Measurements from ENCODE around the gene BRD9.

Gene BRD9

GRCh38 chr5:903756-904096, 11.1 kb upstream of the BRD9 start:
- no peak for DNase-seq (ENCODE audit: low read depth in 2 of 2)

- DNase-seq (ENCODE audit: low read depth in 2 of 2) = no peak
Measured at GRCh38 chr5:902129-902916, 9.7 kb upstream of the BRD9 start.

DNA sequence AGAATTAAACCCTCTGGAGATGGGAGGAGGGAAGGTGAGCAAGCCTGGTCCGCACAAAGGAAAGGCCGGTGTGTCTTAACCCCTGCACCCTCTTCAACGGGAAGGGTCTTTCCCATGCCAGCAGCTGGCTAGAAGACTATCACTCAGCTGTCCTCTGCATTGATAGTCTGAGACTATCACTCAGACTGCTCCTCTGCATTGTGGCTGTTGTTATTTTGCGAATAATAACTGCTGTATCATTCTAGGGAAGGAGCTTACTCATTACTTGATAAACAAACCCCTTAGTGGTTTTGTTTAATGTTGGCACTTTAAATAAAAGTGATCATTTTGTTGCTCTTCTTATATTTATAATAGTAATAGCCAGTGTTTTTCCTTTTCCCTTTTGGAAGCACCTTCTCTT, 8.2 kb upstream of the BRD9 start:
- no peak for DNase-seq (ENCODE audit: low read depth in 2 of 2)

- DNase-seq (ENCODE audit: low read depth in 2 of 2) = no peak
Measured at GRCh38 chr5:893711-894110, 1.1 kb upstream of the BRD9 start.

GRCh38 chr5:893137-893506, 521 bp upstream of the BRD9 start:
- no peak for DNase-seq (ENCODE audit: low read depth in 2 of 2)

DNA sequence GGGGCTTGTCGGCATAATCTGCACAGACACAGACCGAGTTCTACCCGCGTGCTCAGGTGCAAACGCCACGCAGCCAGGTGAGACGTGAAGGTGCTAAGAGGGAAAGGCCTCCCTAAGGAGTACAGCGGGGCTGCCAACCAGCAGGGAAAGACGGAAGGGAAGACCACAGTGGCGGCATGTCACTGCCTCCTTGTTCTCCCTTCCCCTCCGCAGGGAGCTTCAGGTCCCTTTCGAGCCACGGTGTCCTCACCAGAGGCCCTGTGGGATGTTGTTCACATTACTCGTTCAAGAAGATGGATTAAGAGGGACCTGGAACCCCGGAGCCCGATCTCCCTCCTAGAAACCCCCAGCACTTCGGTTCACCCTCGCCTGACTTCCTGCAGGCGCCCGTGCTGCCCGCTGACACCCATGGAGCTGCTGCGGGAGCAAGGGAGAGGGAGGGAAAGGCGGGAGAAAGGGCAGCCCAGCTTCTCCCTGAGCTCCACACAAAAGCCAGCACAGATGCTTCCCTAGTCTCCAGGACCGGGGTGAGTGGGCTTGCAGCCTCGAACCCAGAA, 686 bp downstream of the BRD9 start:
- no peak for DNase-seq (ENCODE audit: low read depth in 2 of 2)

DNA sequence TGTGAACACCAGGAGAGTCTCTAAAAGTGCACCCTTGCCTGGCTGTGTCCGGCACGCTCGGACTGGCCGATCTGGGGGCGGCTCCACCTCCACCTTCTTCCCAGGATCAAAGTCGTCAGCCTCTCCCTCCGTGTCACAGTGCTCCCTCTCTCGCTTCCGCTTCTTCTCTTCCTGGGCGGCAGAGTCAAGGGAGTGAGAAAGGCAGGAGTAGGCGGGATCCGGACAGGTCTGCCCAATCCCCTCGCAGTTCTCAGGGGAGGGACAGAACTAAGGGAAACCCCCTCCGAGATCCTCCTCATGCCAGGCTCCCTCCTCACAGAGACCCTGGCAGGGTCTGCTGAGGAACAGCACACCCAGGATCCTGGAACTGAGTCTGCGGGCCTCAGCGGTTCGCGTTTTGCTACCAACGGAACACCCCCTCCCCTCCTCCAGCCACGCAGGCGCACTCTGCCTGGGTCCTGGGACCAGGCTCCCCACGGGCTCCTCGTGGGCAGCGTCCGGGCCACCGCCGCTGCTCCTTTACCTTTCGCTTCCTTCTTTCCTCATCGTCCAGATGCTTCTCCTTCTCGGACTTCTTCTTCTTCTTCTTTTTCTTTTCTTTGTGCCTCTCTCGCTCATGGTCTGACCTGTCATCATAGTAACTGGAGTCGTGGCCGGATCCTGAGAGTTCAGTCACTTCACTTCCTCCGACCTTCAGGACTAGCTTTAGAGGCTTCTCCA, 1.3 kb downstream of the BRD9 start:
- DNase-seq (ENCODE audit: low read depth in 2 of 2) = no peak

- no peak for DNase-seq (ENCODE audit: low read depth in 2 of 2)
Measured at GRCh38 chr5:889075-889710, 3.4 kb downstream of the BRD9 start.

DNA sequence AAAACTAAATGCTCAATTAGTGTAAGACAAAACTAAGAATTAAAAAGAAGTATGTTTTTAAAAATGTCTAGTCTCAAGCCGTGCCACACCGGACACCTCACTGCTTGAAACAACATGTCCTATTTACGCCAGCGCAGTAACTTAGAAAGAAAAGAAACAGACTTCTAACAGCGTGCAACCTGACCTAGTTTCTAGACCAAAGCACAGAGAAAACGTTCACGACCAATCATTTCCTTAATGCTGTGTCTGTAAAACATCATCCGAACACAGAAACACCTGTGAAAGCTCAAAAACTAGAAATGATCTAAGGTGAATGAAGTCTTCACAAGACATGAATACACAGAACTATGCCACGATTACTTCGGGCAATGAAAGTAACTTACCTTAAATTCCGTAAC, 4.0 kb downstream of the BRD9 start:
- DNase-seq (ENCODE audit: low read depth in 2 of 2) = no peak

- no peak for DNase-seq (ENCODE audit: low read depth in 2 of 2)
Measured at GRCh38 chr5:887947-888637, 4.5 kb downstream of the BRD9 start.

DNA sequence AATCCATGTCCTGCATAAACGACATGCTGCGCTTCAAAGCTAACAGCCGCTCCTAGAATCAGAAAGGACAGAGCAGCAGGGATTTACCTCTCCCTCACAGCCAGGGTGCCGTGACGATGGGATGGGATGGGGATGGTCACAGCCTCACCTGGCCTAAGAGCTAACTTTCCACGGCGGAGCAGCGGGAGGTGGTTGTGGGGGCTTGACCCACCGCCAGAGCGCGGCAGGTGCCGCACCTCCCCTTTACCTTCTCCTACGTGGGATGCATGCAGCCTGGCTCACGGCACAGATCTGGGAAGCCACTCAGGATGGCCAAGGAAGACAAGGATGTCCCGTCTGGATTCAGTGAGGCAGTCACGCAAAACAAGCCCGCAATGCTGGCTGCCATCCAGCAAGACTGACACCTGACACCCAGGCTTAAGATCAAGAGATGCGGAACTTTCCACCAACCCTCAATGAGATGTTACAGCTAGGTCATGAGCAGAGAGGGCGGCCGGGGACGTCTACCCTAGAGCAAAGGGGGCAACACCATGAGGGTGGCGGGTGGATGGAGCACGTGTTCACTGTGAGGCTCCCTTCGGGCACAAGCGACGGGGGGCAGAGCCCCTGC, 5.8 kb downstream of the BRD9 start:
- no peak for DNase-seq (ENCODE audit: low read depth in 2 of 2)

- no peak for DNase-seq (ENCODE audit: low read depth in 2 of 2)
Measured at GRCh38 chr5:886036-886435, 6.6 kb downstream of the BRD9 start.

GRCh38 chr5:885529-885928, 7.1 kb downstream of the BRD9 start:
- DNase-seq (ENCODE audit: low read depth in 2 of 2) = no peak

DNA sequence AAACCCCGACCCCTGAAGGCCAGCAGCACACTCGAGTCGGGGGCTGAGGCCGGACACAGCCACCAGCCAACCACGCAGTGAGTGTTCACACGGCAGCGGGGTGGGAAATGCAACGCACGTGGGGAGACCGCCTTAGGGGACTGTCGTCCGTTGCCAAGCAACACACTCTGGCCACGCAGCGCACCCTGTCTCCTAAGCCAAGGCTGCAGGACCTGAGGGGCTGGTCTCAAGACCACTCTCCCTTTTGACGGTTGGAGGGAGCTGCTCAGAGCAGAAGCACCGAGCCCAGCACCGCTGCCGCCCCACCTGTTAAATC, 7.5 kb downstream of the BRD9 start:
- no peak for DNase-seq (ENCODE audit: low read depth in 2 of 2)

DNA sequence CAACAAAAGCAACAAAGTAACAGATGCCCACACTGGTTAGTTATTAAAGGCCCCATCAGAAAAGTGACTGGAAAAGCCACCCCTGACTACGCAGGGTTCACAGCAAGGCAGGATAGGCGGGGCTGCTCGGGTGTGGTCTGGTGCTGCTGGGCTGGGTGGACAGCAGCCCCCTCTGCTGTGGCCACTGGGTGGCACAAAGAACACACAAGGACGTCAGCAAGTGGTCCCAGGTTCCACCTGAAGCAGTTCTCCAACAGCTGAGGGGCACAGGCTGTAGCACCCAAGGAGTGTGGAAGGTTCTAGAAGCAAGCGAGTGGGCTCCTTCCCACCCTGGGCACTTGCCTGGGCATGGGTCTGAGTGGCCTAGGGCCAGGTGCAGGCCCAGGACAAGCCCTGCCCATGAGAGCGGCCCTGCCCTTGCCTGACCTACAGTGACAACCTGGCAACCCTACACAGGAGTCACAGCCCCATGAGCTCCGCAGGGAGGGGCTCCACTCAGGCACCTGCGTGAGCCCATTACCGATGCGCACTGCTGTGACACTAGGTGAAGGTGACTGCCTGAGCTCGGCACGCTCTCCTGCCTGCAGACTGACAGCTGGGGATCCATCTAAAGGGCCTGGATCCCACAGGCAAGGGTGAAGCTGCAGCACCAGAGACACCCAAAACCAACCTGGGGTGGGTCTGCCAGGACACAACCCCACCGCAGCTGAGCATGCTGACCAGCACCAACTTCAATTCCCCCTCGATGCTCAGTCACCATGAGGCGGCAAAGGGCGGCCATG, 8.1 kb downstream of the BRD9 start:
- no peak for DNase-seq (ENCODE audit: low read depth in 2 of 2)

DNA sequence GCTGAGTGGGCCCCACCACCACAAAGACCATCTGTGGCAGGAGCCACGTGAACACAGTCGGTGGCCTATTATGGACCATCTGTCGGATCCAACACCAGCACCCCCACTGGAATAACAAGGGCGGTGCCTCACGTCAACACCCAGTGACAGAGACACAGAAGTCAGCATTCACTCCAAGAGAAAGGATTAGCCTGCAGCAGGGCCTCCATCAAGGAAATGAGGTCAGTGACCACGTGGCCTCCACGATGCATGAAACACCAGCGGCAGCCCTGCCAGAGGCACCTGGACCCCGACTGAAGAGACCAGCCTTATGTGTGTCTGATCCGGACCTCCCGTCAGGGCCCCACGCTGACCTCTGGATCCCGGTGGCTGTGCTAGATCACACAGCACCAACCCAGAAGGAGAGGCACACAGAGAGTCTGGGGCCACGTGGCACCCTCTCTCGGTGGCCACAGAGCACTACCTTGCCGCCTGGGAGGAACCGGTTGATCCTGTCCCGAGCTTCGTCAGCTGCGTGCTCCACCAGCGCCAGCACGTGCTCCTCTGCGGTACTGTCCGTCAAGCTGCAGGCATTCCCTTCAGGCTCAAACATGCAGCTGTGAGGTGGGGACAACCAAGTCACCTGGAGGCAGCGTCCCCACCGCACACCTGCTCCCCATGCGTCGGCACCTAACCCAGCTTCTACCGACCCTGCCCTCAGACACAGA, 9.0 kb downstream of the BRD9 start:
- DNase-seq (ENCODE audit: low read depth in 2 of 2) = no peak

- DNase-seq (ENCODE audit: low read depth in 2 of 2) = no peak
Measured at GRCh38 chr5:882253-883183, 10.1 kb downstream of the BRD9 start.

- no peak for DNase-seq (ENCODE audit: low read depth in 2 of 2)
Measured at GRCh38 chr5:881551-881935, 11.1 kb downstream of the BRD9 start.

- DNase-seq (ENCODE audit: low read depth in 2 of 2) = no peak
Measured at GRCh38 chr5:880816-881550, 11.6 kb downstream of the BRD9 start.

Data from stimulated activated CD4-positive, alpha-beta T cell treated with anti-CD3 and anti-CD28 coated beads, Interleukin-4, amount 100 ng/mL, for 48 hours (primary cell).